Tongue (tissue), 2 donors: Measurements from ENCODE around the gene TMEM54. TPM values are rescaled to one million over a fixed set of nuclear protein-coding genes. Genes with fewer than 3 reads are reported as not detected.

Experiments
- DNase-seq: peaks from one replicate; pipeline ENCODE4 v3.0.0-alpha.2; 2015
- total RNA-seq: library from RNA; depleted of rRNA; stranded (reverse); fragments of >200 nt; gene quantifications from one replicate; pipeline ENCODE4 v1.2.3, GENCODE V29; 2014

The TMEM54 gene
- total RNA-seq, 1 donor from 2014 or later, result 14.9 TPM

DNA sequence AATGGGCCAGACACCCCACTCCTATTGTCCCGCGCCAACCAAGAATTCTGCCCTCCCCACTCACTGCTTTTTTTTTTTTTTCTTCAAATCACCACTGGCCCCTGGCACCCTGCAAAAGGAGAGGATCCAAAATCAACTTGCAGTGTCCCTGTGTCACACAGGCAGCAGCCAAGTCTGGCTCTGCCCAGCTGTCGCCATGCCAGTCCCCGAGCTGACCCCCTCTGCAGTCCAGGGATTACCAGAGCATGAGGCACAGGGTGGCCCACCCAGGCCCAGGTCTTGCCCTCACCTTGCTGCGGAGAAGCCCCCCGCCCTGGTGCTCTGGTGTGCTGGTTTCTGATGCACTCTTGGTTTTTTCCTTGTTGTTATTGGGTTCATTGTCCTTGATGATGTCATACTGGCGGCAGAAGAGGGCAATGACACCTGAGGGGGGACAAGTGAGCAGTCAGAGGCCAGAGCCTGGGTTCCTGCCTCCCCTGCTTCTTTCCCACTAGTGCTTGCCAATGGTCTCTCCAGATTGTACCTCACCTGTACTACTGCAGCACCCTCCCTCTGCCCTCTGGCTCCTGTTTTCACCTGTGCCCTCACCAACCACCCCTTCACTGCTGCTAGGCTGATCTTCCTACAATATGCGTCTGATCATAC, 36.7 kb downstream of the TMEM54 start:
- no peak for DNase-seq

DNA sequence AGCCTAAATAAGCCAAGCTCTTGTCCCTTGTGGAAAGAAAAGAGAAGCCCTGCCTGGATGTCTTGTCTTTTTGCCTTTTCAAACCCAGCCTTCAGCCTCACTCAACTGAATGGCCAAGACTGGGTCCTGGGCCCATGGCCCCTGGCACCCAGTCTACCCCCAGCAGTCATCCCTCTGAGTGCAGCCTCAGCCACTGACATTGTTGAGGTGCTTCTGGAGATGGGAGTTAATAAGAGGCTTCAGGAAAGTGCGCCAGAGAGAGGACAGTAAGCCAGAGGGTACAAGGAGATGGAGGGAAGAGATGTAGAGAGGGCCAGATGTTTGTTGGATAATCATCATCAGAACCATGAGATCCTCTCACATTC, 37.3 kb downstream of the TMEM54 start:
- no peak for DNase-seq

DNA sequence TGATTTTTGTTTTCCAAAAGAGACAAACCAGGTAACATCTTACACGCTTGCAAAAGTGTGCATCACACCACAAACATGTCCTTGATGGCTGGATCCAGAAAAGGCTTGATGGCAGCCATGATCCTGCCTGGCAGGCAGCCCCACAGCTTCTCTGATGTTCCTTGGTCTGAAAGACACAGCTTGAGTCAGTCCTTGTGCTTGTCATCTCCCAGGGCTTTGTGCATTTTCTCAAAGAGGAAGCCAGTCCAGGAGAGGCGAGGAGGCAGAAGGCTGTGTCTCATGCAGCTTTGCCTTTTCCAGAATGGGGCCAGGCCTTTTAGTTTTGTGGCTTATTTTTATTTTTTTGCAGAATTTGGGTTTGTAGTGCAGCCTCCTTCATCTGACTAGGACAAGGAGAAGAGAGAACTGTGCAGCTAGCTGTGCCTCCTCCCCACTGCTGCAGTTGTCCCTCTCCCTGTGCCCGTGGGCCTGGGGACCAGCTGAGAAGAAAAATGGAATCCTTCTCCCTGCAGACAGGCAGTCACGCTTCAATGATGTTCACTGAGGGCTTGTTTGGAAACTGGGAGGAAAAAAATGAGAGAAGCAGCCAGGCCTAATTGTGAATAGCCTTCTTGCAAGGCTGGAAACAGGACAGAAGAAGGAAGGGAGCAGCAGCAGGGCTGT, 37.8 kb downstream of the TMEM54 start:
- no peak for DNase-seq

DNA sequence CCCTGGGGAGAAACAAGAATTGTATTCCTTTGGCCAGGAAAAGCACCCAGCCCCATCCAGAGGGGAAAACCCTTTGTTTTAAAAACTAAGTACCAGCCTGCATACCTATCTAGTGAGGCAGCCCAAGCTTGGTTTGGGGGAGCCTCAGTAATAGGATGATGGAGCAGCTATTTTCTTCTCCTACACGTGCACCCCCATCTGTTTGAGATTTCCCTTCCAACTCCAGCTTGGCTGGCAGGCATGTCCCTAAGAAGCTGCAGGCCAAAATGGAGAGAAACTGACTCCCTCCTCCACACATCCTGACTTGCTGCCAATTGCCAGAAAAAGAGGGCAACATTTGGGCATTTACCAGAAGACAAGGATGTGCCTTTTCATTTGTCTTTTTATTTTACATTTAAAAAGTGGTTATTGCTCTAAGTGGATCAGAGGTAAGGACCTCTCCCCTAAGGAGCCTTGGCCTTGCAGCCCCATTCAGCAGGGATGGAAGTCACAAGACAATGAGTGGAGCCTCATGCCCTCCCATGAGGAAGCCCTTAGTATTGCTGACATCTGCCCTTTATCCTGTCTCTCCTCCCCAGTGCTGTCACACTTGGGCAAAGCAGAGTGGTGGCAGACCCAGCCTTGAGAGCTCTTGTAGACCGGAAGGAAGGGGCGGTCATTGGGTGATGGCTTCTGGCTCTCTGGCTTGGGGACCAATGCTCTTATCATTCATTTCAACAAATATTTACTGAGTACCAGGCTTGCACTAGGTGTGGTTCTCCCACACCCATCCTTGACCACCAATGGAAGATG, 39.1 kb downstream of the TMEM54 start:
- DNase-seq, result no peak

DNA sequence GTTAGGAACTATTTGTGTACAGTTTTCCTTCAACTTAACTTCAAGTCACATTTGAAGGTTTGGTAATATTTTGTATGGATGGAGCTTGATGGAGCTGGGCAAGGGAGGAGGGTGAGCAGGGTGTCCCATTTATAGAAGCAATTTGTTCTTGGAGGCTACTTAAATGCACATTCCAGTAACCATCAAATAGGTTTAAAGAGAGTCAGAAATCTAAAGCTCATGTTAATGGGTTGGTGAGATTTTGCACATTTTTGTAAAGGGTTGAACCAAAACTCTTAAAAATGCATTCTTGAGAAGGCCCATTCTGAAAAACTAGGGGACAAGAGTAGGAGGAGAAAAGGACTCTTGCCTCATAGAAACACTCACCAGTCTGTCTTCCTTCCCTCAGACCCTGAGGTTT, 40.6 kb downstream of the TMEM54 start:
- no peak for DNase-seq

DNA sequence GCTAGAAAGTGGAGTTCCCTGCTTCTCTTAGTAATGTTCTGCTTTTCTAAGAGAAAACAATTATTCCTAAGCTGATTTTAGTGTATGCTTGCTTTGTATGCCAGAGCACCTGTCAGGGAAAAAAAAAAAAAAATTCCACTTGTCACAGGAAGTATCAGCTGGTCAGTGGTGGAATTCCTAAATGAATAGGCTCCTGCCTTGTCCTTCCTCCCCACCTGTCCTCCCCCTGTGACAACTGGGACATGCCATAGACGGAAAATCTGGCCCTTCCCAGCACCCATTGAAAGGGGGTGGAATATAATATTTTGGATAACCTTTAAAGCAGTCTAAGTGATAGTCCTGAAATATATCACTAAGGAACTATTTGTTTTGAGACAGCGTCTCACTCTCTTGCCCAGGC, 41.3 kb downstream of the TMEM54 start:
- DNase-seq, result peak; percentile 67

DNA sequence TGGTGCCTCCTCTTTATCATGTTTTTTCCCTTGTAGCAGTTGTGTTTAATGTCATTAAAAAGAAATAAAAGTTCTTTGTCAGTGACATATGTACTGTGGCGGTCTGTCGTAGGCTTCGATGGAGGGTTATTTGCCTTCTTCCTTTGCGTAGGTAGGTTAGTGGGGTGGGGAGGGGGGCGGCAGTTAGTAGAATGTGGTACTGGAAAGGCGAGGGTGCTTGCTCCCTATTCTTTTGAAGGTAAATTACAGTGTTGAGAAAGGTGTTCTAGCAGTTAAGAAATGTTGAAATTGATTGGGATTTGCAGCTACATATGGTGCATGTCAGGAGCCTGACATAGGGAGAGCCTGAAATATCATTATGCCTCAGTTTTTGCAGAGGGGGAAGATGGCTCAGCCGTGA, 42.4 kb downstream of the TMEM54 start:
- no peak for DNase-seq

DNA sequence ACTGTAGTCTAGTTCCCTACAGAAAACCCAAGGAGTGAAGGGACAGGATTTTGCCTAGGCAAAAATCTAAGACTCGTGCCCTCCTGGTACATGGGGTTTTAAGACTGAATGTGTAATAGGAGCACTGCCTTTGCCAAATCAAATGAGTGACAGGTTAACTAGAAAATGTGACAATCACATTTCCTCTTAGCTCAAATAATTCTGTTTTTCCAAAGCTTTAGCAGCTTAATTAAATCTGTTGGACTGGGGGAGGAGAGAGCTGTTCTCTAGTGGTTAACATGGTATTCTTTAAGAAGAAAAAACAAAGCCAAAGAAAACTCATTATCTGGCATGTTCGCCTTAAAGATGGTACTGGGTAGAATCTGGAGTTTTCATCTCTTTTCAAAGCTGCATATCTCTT, 43.1 kb downstream of the TMEM54 start:
- DNase-seq, result no peak

DNA sequence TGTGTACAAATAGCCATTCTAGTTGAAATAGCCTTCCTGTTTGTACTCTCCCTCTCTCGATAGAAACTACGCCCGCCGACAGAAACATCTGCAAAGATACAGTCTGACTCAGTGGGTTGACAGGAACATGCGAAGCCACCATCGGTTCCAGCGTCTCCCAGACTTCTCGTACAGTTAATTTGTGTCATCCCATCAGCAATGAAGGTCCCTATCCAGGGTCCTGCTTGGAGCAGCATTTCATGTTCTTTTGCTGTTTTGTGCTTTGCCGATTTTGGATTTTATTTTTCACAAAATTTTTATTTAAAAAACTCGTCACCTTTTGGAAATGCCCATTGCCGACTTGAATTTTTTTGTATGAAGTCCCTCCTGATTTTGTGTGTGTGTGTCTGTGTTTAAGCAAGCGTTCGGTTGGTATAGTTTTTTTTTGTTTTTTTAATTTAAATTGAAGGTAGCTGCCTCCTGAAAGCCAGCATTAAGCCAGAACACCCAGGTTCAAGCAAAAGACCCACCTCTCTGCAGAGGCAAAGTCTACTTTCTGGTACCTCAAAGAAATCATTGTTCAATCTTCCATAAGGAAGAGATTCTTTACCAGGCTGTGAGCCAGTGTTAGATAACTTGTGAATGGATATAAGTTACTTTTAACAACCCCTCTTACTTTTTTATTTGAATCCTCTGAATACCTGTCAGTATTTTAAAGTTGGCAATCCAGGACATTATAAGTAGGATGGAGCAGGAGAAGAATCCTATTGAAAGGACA, 45.1 kb downstream of the TMEM54 start:
- DNase-seq, result no peak

DNA sequence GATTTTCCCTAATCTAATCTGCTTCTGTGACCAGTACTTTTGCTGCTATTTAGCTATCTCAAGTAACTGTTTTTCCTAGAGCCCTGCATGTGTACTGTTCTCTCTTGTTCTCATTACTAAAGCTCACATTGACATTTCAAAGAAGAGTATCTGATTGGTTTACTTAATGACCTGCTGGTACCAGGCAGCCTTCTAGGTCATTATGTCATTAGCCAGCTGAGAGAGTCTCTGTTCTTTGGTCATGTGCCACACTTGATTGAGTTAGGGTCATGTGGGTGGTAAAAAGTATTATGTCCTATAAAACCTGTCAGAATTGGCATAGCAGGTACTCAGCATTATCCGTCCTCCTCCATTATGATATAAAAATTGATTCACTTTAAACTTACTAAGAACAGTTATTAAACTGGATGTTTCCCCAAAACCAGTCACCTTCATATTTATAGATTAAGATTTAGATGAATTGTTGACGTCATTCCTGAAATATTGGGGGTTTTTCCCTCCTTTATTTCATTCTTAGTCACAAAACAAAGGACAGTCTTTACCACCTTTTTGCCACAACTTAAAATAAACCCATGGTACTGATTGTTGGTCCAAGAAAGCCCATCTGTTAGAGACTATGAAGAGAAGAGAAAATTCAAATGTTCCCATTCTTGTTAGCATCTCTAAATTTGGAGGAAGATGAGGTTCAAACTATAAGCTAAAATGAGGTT, 52.7 kb downstream of the TMEM54 start:
- DNase-seq, result no peak

Other genes with a start within 250 kb of the TMEM54 start
- 71.8 TPM for gene SYNC, start 198.6 kb downstream of the TMEM54 start, total RNA-seq
- gene YARS1, start 84.0 kb downstream of the TMEM54 start, total RNA-seq, result 36.1 TPM
- gene S100PBP, start 83.7 kb downstream of the TMEM54 start, total RNA-seq, result 68.8 TPM
- 125 TPM for gene FNDC5, start 30.5 kb downstream of the TMEM54 start, total RNA-seq
- gene HPCA, start 14.9 kb downstream of the TMEM54 start, total RNA-seq, result 0.21 TPM
- gene RNF19B, start 63.4 kb upstream of the TMEM54 start, total RNA-seq, result 9.9 TPM
- 109 TPM for gene AK2, start 135.5 kb upstream of the TMEM54 start, total RNA-seq
- gene AZIN2, start 179.8 kb upstream of the TMEM54 start, total RNA-seq, result 3.8 TPM